Measurements from ENCODE around the gene ST3GAL2.

DNA sequence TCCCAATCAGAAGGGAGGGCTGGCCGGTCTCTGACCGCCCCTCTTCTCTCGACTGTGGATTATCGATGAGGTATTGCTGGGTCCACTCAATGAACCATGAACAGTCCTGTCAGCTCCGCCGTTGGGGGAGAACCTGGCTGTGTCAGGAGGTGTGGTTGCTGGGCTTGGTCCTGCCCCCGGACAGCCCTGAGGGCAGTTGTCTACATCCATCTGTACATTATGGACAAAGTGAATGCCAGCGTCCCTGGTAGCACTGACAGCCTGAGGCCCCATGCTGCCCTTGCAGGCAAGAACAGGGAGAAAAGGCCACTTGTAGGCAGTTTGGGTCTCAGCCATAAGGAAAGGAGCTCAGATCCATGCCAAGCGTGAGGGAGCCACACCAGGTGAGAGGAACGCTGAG is 38.9 kb downstream of the ST3GAL2 start:
- TF ChIP-seq, protein P1, sequence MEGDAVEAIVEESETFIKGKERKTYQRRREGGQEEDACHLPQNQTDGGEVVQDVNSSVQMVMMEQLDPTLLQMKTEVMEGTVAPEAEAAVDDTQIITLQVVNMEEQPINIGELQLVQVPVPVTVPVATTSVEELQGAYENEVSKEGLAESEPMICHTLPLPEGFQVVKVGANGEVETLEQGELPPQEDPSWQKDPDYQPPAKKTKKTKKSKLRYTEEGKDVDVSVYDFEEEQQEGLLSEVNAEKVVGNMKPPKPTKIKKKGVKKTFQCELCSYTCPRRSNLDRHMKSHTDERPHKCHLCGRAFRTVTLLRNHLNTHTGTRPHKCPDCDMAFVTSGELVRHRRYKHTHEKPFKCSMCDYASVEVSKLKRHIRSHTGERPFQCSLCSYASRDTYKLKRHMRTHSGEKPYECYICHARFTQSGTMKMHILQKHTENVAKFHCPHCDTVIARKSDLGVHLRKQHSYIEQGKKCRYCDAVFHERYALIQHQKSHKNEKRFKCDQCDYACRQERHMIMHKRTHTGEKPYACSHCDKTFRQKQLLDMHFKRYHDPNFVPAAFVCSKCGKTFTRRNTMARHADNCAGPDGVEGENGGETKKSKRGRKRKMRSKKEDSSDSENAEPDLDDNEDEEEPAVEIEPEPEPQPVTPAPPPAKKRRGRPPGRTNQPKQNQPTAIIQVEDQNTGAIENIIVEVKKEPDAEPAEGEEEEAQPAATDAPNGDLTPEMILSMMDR (conservative IDR thresholded peaks at IDR 0.05; ENCODE audit: low read length), result no peak
- no peak for TF ChIP-seq EZH2phosphoT487 (IDR thresholded peaks at IDR 0.05; ENCODE audit: borderline replicate concordance, low read depth, low read length)

Data from OCI-LY7 (cell line).